GM11168 (cell line): ENCODE measurements around the gene NME3.

Source experiments
- in situ Hi-C: fragments of 300-500 bp; cut with MboI; formaldehyde crosslinking; loops from one replicate; pipeline ENCODE4 v1.12.0; 2022; ENCODE audit warnings: low sequenced_read_pairs; ENCODE audit not compliant: unreplicated experiment

NME3 gene

GRCh38 chr16:1781758-1782407 is 10.5 kb upstream of the NME3 start:
- in situ Hi-C loops: no loop called here

- in situ Hi-C loops: no loop called here
These were observed 9.9 kb upstream of the NME3 start for GRCh38 chr16:1781254-1781653.

GRCh38 chr16:1780677-1781072 is 9.3 kb upstream of the NME3 start:
- in situ Hi-C loops: no loop called here

GRCh38 chr16:1779741-1780676 is 8.7 kb upstream of the NME3 start:
- in situ Hi-C loops: no loop called here

- in situ Hi-C loops: no loop called here
These were observed 7.9 kb upstream of the NME3 start for GRCh38 chr16:1779234-1779701.

GRCh38 chr16:1778200-1779179 is 7.1 kb upstream of the NME3 start:
- in situ Hi-C loops: no loop called here

- in situ Hi-C loops: no loop called here
These were observed 6.2 kb upstream of the NME3 start for GRCh38 chr16:1777375-1778199.

- in situ Hi-C loops: no loop called here
These were observed 5.6 kb upstream of the NME3 start for GRCh38 chr16:1776991-1777374.

- in situ Hi-C loops: no loop called here
These were observed 5.3 kb upstream of the NME3 start for GRCh38 chr16:1776672-1776955.

GRCh38 chr16:1775846-1776671 is 4.7 kb upstream of the NME3 start:
- in situ Hi-C loops: no loop called here

- in situ Hi-C loops: no loop called here
These were observed 3.9 kb upstream of the NME3 start for GRCh38 chr16:1775006-1775845.

- in situ Hi-C loops: no loop called here
These were observed 3.1 kb upstream of the NME3 start for GRCh38 chr16:1774448-1774780.

- in situ Hi-C loops: no loop called here
These were observed 2.5 kb upstream of the NME3 start for GRCh38 chr16:1773703-1774447.

GRCh38 chr16:1772908-1773702 is 1.8 kb upstream of the NME3 start, which contains the start of gene MRPS34:
Gene MRPS34 (minus strand): TSS chr16:1773134. CDS start chr16:1773119, 15 bp downstream.
- in situ Hi-C loops: no loop called here

GRCh38 chr16:1772362-1772907 is 1.1 kb upstream of the NME3 start, which contains the start of gene EME2:
Gene EME2 (plus strand): TSS chr16:1772810. CDS start chr16:1773228, 418 bp downstream.
- in situ Hi-C loops: no loop called here

GRCh38 chr16:1771864-1772361 is 570 bp upstream of the NME3 start:
- in situ Hi-C loops: no loop called here
